ENCODE data around the gene ZC2HC1C. TPM values are rescaled to one million over a fixed set of nuclear protein-coding genes. Genes with fewer than 3 reads are reported as not detected.

ZC2HC1C gene
- total RNA-seq, 1 experiment from 2014 or later, result 1.4 TPM

- H4K5ac ChIP-seq (ENCODE audit: insufficient read length, low read depth, low read length), result no peak overlapping the region
- H4K8ac ChIP-seq (replicated peaks; ENCODE audit: insufficient read length, low read depth, low read length), result no peak overlapping the region
- no peak for DNase-seq
- no CpG with 5 or more reads among the region's 4 CpGs for WGBS (ENCODE audit: extremely low coverage, insufficient read length, low lambda C conversion rate)
- H3K27ac ChIP-seq (ENCODE audit: insufficient read length, low read depth, low read length), result no peak overlapping the region
- no peaks in the 10 kb centered on the region for H4K20me1 ChIP-seq (ENCODE audit: control insufficient read depth, insufficient read depth, insufficient read length)
- H3K4me1 ChIP-seq (ENCODE audit: insufficient read depth, low read length), result no peaks in the 10 kb centered on the region
- Mint-ChIP-seq H3K36me3 (ENCODE audit: insufficient read depth in 1 of 3, low read depth in 3 of 3) (peaks cover 21 to 67% (median 63%) of the 10 kb centered on the region in 3 experiments; a peak in 6 of 7 replicates), H3K27ac (peak overlapping the region in 1 of 3 experiments; percentile 27; a peak in 1 of 7 replicates), H3K4me3 (no peak overlapping the region), H3K4me1 (peaks cover 7 to 8% of the 10 kb centered on the region in 2 experiments), H3K27me3 (ENCODE audit: low read depth) (no peaks in the 10 kb centered on the region), H3K9me3 (no peaks in the 10 kb centered on the region)
- TF ChIP-seq CTCF (conservative IDR thresholded peaks at IDR 0.05), result no peak
- no peak overlapping the region for H3K56ac ChIP-seq (ENCODE audit: insufficient read length, low read depth, low read length)
- no peak overlapping the region for H2BK120ac ChIP-seq (ENCODE audit: low read depth, low read length, poor library complexity, severe bottlenecking)
- H3K4me2 ChIP-seq (ENCODE audit: insufficient read depth, insufficient read length, low read length), result no peak overlapping the region
- no peak overlapping the region for H3K23ac ChIP-seq (ENCODE audit: insufficient read length, low read depth, low read length)
- no peak overlapping the region for H3K14ac ChIP-seq (ENCODE audit: insufficient read depth, low read length)
- H3K79me2 ChIP-seq (ENCODE audit: insufficient read depth, low read length), result no peaks in the 10 kb centered on the region
- no peak overlapping the region for H3K4ac ChIP-seq (ENCODE audit: low read depth, low read length)
- H3K23me2 ChIP-seq (ENCODE audit: insufficient read length, low read depth, low read length, poor library complexity, severe bottlenecking), result no peaks in the 10 kb centered on the region
- H2BK15ac ChIP-seq (ENCODE audit: low read depth, low read length), result no peak overlapping the region
- H3K9me3 ChIP-seq (ENCODE audit: control insufficient read depth, low read depth, low read length), result no peaks in the 10 kb centered on the region
- H2BK5ac ChIP-seq (ENCODE audit: insufficient read length, low read length), result no peak overlapping the region
- no peak overlapping the region for H4K91ac ChIP-seq (ENCODE audit: insufficient read length, low read depth, low read length)
- no peak overlapping the region for H3T11ph ChIP-seq (ENCODE audit: low read length)
- no peak overlapping the region for H2AK5ac ChIP-seq (ENCODE audit: insufficient read length, low read length)
- H2BK20ac ChIP-seq (ENCODE audit: low read depth, low read length, poor library complexity, severe bottlenecking), result no peak overlapping the region
- no peaks in the 10 kb centered on the region for H3K79me1 ChIP-seq (ENCODE audit: insufficient read depth, low read depth, low read length, poor library complexity, severe bottlenecking)
- H3K18ac ChIP-seq (ENCODE audit: insufficient read length, low read depth, low read length), result no peak overlapping the region
- no peak overlapping the region for H2BK12ac ChIP-seq (ENCODE audit: insufficient read length, low read depth, low read length)
- no peak overlapping the region for H3K9ac ChIP-seq (ENCODE audit: extremely low read depth, insufficient read length, low read length)
- H3K27me3 ChIP-seq (ENCODE audit: insufficient read depth, low read length), result no peaks in the 10 kb centered on the region
- no peak overlapping the region for H2AFZ ChIP-seq (ENCODE audit: low read length)
These were observed 26.2 kb downstream of the ZC2HC1C start for GRCh38 chr14:75095690-75096089.
